T-cell (primary cell): ENCODE results near the gene TCP10L. TPM values are rescaled to one million over a fixed set of nuclear protein-coding genes. Genes with fewer than 3 reads are reported as not detected.

Experiments
- ATAC-seq, 4 experiments: fragments of 200-7000 bp in 3 of 4; fragments of 150-1000 bp in 1 of 4; cut with Tn5 transposase; replicated peaks in 1 of 4; 1 replicate in 3 of 4; 2 replicates in 1 of 4; pipeline ENCODE4 v1.10.0; 2021; ENCODE audit warnings: moderate library complexity in 3 of 4, mild to moderate bottlenecking in 2 of 4, moderate number of reproducible peaks in 1 of 4
- CTCF ChIA-PET, 2 donors: fragments of 300-600 bp; sonication (Branson Sonifier 250); formaldehyde crosslinking; loops; one replicate each; lab custom pipeline; 2022; ENCODE audit warnings: antibody characterized with exemption in 2 of 2; lab: Charles Lee
- POLR2A ChIA-PET, 2 donors: fragments of 300-600 bp; sonication (Branson Sonifier 250); formaldehyde crosslinking; loops; one replicate each; lab custom pipeline; 2022; ENCODE audit warnings: antibody characterized with exemption in 2 of 2; lab: Charles Lee
- DNase-seq, 35 experiments: peaks; one replicate each; pipeline versions ENCODE4 v3.0.0 to v3.0.0-alpha.2; 2013 to 2023
- H3K27ac ChIP-seq: one replicate; pipeline ENCODE4 v1.5.1; 2013; ENCODE audit warnings: low read length
- H3K27me3 ChIP-seq, 2 experiments: replicated peaks in 1 of 2; 1 replicate in 1 of 2; 2 replicates in 1 of 2; pipeline versions ENCODE4 v1.6.1 to v1.7.0; 2013; ENCODE audit warnings: low read length in 1 of 2, mixed read lengths in 1 of 2; ENCODE audit not compliant: control insufficient read depth in 2 of 2, insufficient read depth in 2 of 2; ENCODE audit errors: extremely low read depth in 1 of 2
- H3K36me3 ChIP-seq, 2 donors: 1 replicate in 1 of 2; 2 replicates in 1 of 2; pipeline versions ENCODE4 v1.6.1 to v1.7.0; 2013; ENCODE audit warnings: low read length in 1 of 2; ENCODE audit not compliant: control insufficient read depth in 2 of 2, insufficient read depth in 1 of 2; ENCODE audit errors: extremely low read depth in 1 of 2
- H3K4me1 ChIP-seq, 2 experiments: 1 replicate in 1 of 2; 2 replicates in 1 of 2; pipeline versions ENCODE4 v1.6.1 to v1.7.0; 2013; ENCODE audit warnings: low read length in 2 of 2, mixed read lengths in 1 of 2; ENCODE audit not compliant: insufficient read depth in 2 of 2, control insufficient read depth in 1 of 2; ENCODE audit errors: extremely low read depth in 1 of 2
- H3K4me3 ChIP-seq, 2 donors: 1 replicate in 1 of 2; 2 replicates in 1 of 2; pipeline versions ENCODE4 v1.5.1 to v1.7.0; 2013; ENCODE audit warnings: mild to moderate bottlenecking in 2 of 2, low read length in 1 of 2, moderate library complexity in 1 of 2; ENCODE audit not compliant: control insufficient read depth in 1 of 2; ENCODE audit errors: extremely low read depth in 1 of 2
- H3K9me3 ChIP-seq: 2 replicates; pipeline ENCODE4 v1.7.0; 2013
- H3K27ac Mint-ChIP-seq, 2 donors: one replicate each; pipeline ENCODE4 v1.8.0; 2020 to 2021; ENCODE audit warnings: mild to moderate bottlenecking in 2 of 2, mixed read lengths in 2 of 2
- H3K27me3 Mint-ChIP-seq, 2 donors: one replicate each; pipeline ENCODE4 v1.8.0; 2021 to 2022; ENCODE audit warnings: mixed read lengths in 2 of 2
- H3K36me3 Mint-ChIP-seq: one replicate; pipeline ENCODE4 v1.8.0; 2021; ENCODE audit warnings: mixed read lengths
- H3K4me1 Mint-ChIP-seq, 3 donors: one replicate each; pipeline ENCODE4 v1.8.0; 2020 to 2022; ENCODE audit warnings: mixed read lengths in 3 of 3, mild to moderate bottlenecking in 1 of 3
- H3K4me3 Mint-ChIP-seq, 3 donors: one replicate each; pipeline ENCODE4 v1.8.0; 2020 to 2022; ENCODE audit warnings: mild to moderate bottlenecking in 3 of 3, mixed read lengths in 3 of 3, moderate library complexity in 3 of 3
- H3K9me3 Mint-ChIP-seq, 3 donors: one replicate each; pipeline ENCODE4 v1.8.0; 2020 to 2022; ENCODE audit warnings: mixed read lengths in 3 of 3
- WGBS: methylation state at CpG from one replicate; pipeline ENCODE4 v1.1.5; 2013; ENCODE audit warnings: missing lambda C conversion rate; ENCODE audit not compliant: insufficient coverage; 5-methylcytosine and 5-hydroxymethylcytosine counted together
- total RNA-seq, 35 experiments: library from RNA in 6 of 35; stranded (reverse) in 6 of 35; fragments of 120-200 nt in 1 of 35; gene quantifications; one replicate each; pipeline versions ENCODE4 v1.2.1 to v1.2.4 and lab custom pipeline; 2013 to 2026

TCP10L gene
- total RNA-seq, 5 donors from 2014 or later (not counting 1 experiment from before 2014, with no cell fraction given) = 0.19 to 0.73 (median 0.39) TPM; not detected in 1

GRCh38 chr21:32595431-32595830 lies 10.1 kb upstream of the TCP10L start:
- POLR2A ChIA-PET = interaction anchor here in 1 of 2 donors (0.6 kb wide), 1 partner anchor 125 kb away, joined by 5 read pairs; no protein-coding TSS in a partner anchor
- no peak for DNase-seq

GRCh38 chr21:32593690-32594089 lies 8.4 kb upstream of the TCP10L start:
- POLR2A ChIA-PET = interaction anchor here in 1 of 2 donors (0.6 kb wide), 1 partner anchor 14 kb away, joined by 7 read pairs; no protein-coding TSS in a partner anchor
- CTCF ChIA-PET = no interaction called here
- DNase-seq (no peak), ATAC-seq (no peak)
- Mint-ChIP-seq H3K36me3 (no peaks in the 10 kb centered on the region), H3K27ac (no peak overlapping the region), H3K27me3 (no peaks in the 10 kb centered on the region), H3K9me3 (no peaks in the 10 kb centered on the region), H3K4me1 (no peaks in the 10 kb centered on the region), H3K4me3 (no peak overlapping the region)
- WGBS = 93% methylated on average over 3 of the region's 8 CpGs
- Histone ChIP-seq H3K4me3 (no peak overlapping the region), H3K36me3 (peaks cover 0 to under 1% of the 10 kb centered on the region in 2 donors), H3K27ac (no peak overlapping the region), H3K9me3 (no peaks in the 10 kb centered on the region), H3K4me1 (no peaks in the 10 kb centered on the region), H3K27me3 (no peaks in the 10 kb centered on the region)

More at GRCh38 chr21:32595431-32595830, 10.1 kb upstream of the TCP10L start:
- H3K27me3 ChIP-seq = no peaks in the 10 kb centered on the region
- no peaks in the 10 kb centered on the region for H3K9me3 Mint-ChIP-seq
- no peaks in the 10 kb centered on the region for H3K27me3 Mint-ChIP-seq
- H3K4me3 Mint-ChIP-seq = no peak overlapping the region
- H3K36me3 Mint-ChIP-seq = peaks cover 3% of the 10 kb centered on the region
- H3K9me3 ChIP-seq = no peaks in the 10 kb centered on the region
- H3K27ac Mint-ChIP-seq = no peak overlapping the region
- no peaks in the 10 kb centered on the region for H3K4me1 ChIP-seq
- H3K27ac ChIP-seq = no peak overlapping the region
- no peak overlapping the region for H3K4me3 ChIP-seq
- peaks cover 0 to 17% of the 10 kb centered on the region in 2 donors for H3K36me3 ChIP-seq
- no peak for ATAC-seq
- no peaks in the 10 kb centered on the region for H3K4me1 Mint-ChIP-seq
- CTCF ChIA-PET = no interaction called here
- 93% methylated on average over 11 of the region's 11 CpGs for WGBS

GRCh38 chr21:32592929-32593502 lies 7.7 kb upstream of the TCP10L start:
- no peak for DNase-seq
- no peaks in the 10 kb centered on the region for H3K36me3 Mint-ChIP-seq
- Histone ChIP-seq H3K27ac (no peak overlapping the region), H3K27me3 (no peaks in the 10 kb centered on the region), H3K4me1 (no peaks in the 10 kb centered on the region), H3K36me3 (no peaks in the 10 kb centered on the region), H3K4me3 (no peak overlapping the region), H3K9me3 (no peaks in the 10 kb centered on the region)
- WGBS = 91% methylated on average over 8 of the region's 10 CpGs
- ATAC-seq = no peak
- H3K9me3 Mint-ChIP-seq = no peaks in the 10 kb centered on the region
- peaks cover 0 to 2% of the 10 kb centered on the region in 2 donors for H3K27me3 Mint-ChIP-seq
- H3K4me3 Mint-ChIP-seq = no peak overlapping the region
- CTCF ChIA-PET = no interaction called here
- no peak overlapping the region for H3K27ac Mint-ChIP-seq
- H3K4me1 Mint-ChIP-seq = no peaks in the 10 kb centered on the region
- POLR2A ChIA-PET = interaction anchor here in 1 of 2 donors (0.6 kb wide), 1 partner anchor 15 kb away, joined by 7 read pairs; no protein-coding TSS in a partner anchor

- H3K9me3 Mint-ChIP-seq = no peaks in the 10 kb centered on the region
- no peaks in the 10 kb centered on the region for H3K9me3 ChIP-seq
- no peaks in the 10 kb centered on the region for H3K4me1 Mint-ChIP-seq
- no peak overlapping the region for H3K27ac ChIP-seq
- DNase-seq (no peak), ATAC-seq (no peak)
- H3K4me3 ChIP-seq = no peak overlapping the region
- POLR2A ChIA-PET = no interaction called here
- H3K27ac Mint-ChIP-seq = no peak overlapping the region
- WGBS = 87% methylated on average over 4 of the region's 4 CpGs
- CTCF ChIA-PET = no interaction called here
- H3K4me1 ChIP-seq = no peaks in the 10 kb centered on the region
- peaks cover 0 to 2% of the 10 kb centered on the region in 2 donors for H3K27me3 Mint-ChIP-seq
- H3K36me3 ChIP-seq = no peaks in the 10 kb centered on the region
- H3K27me3 ChIP-seq = no peaks in the 10 kb centered on the region
- H3K36me3 Mint-ChIP-seq = no peaks in the 10 kb centered on the region
- H3K4me3 Mint-ChIP-seq = no peak overlapping the region
Observed at GRCh38 chr21:32590130-32590529, 4.8 kb upstream of the TCP10L start.

GRCh38 chr21:32587651-32588050 lies 2.3 kb upstream of the TCP10L start:
- Histone ChIP-seq H3K27ac (no peak overlapping the region), H3K27me3 (peaks cover 0 to 10% of the 10 kb centered on the region in 2 experiments), H3K4me1 (no peaks in the 10 kb centered on the region), H3K36me3 (no peaks in the 10 kb centered on the region), H3K4me3 (no peak overlapping the region), H3K9me3 (no peaks in the 10 kb centered on the region)
- ATAC-seq (no peak), DNase-seq (no peak)
- H3K4me1 Mint-ChIP-seq = no peaks in the 10 kb centered on the region
- no CpG with 5 or more reads among the region's 5 CpGs for whole genome bisulfite sequencing
- POLR2A ChIA-PET = no interaction called here
- no peak overlapping the region for H3K27ac Mint-ChIP-seq
- peaks cover 0 to 5% of the 10 kb centered on the region in 2 donors for H3K27me3 Mint-ChIP-seq
- CTCF ChIA-PET = interaction anchor here (0.5 to 1.0 kb wide), 2 partner anchors 13 to 1391 kb away, joined by 3 to 4 read pairs; no protein-coding TSS in a partner anchor
- H3K36me3 Mint-ChIP-seq = no peaks in the 10 kb centered on the region
- no peaks in the 10 kb centered on the region for H3K9me3 Mint-ChIP-seq
- no peak overlapping the region for H3K4me3 Mint-ChIP-seq

- Mint-ChIP-seq H3K4me3 (no peak overlapping the region), H3K27ac (no peak overlapping the region), H3K4me1 (no peaks in the 10 kb centered on the region), H3K27me3 (peaks cover 0 to 5% of the 10 kb centered on the region in 2 donors), H3K9me3 (no peaks in the 10 kb centered on the region), H3K36me3 (no peaks in the 10 kb centered on the region)
- CTCF ChIA-PET = no interaction called here
- Histone ChIP-seq H3K36me3 (no peaks in the 10 kb centered on the region), H3K27me3 (peaks cover 0 to 14% of the 10 kb centered on the region in 2 experiments), H3K4me3 (no peak overlapping the region), H3K4me1 (no peaks in the 10 kb centered on the region), H3K27ac (no peak overlapping the region), H3K9me3 (no peaks in the 10 kb centered on the region)
- ATAC-seq = no peak
- POLR2A ChIA-PET = no interaction called here
- WGBS = 92% methylated on average over 9 of the region's 13 CpGs
- DNase-seq = no peak
Observed at GRCh38 chr21:32587120-32587519, 1.8 kb upstream of the TCP10L start.
